ENCODE measurements around the gene NOL9.

Gene NOL9

DNA sequence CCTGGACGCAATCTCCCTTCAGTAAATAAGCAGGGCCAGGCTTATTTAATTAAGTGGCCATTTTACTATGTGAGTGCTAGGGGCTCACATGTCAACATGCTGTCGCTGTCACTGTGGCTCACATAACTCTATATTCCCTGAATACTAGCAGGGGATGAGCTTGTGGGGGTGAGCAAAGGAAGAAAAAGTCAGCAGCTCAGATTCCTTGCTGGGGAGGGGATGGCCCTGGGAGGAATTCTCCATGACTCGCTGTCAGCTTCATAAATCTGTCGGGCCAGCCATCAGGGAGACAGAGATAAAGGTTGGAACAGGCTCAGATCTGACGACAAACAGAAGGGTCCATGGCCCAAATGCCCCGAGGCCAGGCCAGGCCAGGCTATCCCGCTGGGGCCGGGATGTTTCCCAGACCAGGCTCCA, 36.9 kb downstream of the NOL9 start:
- DNase-seq = no peak

DNA sequence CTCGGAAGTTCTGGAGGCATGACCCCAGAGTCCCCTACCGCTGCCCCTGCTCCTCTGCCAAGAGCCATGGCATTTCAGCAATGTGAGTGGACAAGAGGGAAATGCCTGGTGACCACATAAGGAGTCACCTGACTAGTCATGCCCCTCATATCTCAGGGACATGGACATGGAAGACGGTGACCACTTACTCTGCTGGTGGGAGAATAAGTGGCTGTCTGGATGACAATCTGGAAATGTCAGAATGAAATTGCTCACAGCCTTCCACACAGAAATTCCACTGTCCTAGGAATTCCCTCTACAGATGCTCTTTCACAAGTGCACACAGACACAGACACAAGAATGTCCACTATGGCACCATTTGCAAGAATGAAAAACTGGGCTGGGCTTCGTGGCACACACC, 38.5 kb downstream of the NOL9 start:
- no peak for DNase-seq

DNA sequence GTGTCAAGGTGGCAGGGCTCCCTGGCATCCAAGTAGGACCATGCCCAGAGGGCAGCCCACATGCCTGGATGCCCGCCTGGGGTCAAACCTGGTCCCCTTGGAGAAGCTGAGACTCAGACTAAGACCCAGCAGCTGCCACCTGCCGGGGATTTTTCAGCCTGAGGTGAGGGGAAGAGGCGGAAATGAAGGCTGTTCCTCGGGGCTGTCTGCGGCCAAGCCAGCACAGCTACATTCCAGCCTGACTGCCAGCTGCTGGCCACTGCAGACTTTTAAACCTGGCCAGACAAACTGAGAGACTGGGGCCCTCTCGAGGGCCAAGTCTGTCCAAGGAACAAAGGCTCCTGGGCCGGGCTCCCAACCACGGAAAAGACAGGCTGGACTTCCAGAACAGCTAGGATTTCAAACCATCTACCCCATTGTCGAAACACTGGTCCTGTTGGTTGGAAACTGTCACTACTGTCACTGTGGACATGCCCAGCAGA, 41.0 kb downstream of the NOL9 start:
- no peak for DNase-seq

DNA sequence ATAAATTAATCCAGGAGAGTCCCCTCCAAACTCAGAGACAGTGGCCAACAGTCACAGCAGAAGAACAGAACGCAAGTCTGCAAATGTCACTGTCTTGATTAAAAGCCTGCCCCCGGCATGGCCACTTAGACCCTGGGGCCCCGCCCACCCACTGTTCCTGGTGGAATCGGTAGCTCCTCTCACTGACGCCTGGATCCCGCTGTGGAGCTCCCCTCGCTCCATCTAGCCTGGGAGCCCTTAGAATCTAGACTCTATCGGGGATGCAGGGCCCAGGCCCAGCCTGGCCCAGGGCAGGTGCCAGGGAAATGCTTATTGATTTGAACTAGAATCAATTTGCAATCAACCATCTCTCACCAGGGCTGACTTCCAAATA, 41.4 kb downstream of the NOL9 start:
- DNase-seq = no peak

DNA sequence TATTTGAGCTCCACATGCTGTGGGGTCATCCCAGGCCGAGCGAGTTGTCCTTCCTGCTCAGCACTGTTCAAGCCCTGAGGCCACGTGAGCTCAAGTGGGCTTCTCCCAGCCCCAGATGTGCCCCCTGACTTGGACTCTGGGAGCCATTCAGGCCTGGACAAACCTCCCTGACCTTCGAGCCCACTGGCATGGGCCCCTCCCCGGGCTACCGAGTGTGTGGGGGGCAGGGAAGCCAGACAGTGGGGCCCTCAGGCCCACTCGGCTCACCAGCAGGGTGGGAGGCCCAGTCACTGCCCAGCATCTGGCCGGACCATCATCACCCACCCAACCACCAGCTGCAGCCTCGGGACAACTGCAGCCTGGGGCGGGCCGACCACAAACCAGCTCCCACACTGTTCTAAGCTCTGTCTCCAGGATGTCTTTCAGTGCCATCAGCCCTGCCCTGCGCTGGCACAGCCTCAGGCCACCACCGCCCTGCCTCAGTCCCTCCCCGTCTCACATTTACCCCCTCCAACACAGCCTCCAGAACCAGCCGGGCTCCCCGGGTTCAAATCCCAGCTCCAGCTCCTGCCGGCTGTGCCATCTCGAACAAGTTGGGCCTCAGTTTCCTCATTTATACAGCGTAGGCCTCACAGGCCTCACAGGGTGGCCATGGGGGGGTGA, 41.9 kb downstream of the NOL9 start:
- no peak for DNase-seq

DNA sequence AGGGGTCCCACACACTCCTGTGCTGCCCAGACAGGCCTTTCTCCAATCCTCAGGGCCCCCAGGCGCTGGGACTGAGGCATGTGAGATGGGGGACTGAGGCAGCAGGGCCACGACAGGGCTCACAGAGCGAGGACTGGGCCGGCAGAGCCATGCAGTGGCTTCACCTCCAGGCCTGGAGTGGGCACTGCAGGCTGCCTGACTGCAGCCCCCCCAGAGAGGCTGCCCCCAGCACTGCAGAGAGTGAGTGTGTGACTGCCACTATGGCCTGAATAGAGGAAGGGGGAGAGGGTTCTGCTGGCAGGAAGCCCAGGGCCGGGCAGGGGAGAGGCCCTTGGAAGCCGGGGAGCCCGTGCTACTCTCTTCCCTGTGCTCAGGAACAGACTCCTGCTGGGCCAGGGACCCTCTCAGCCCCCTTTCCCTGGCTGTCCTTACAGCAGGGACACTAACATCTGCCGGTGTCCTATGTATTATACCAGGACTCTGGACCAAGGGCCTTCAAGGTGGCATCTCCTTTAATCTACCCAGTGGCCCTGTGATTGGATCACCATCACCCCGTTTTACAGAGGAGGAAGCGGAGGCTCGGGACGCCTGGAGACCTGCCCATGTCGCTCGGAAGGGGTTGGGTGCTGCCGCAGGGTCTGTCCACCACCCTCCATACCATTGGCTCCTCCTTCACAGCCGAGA, 42.6 kb downstream of the NOL9 start:
- DNase-seq = no peak

DNA sequence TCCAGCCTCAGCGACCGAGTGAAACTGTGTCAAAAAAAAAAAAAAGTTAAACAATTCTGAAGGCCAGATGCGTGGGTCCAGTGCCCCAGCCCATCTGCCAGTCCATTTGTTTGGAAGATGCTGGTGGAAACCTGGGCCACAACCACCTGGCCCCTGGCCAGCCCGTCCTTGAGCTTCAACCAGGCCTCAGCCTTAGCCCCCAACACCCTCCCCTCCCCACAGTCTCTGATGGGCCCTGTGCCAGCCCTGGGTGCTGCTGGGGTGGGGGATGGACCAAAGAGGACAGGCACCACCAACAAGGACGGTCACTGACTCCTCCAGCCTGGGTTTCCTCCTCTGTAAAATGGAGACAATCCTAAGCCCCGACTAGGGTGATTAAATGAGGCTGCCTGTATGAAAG, 43.3 kb downstream of the NOL9 start:
- no peak for DNase-seq

DNA sequence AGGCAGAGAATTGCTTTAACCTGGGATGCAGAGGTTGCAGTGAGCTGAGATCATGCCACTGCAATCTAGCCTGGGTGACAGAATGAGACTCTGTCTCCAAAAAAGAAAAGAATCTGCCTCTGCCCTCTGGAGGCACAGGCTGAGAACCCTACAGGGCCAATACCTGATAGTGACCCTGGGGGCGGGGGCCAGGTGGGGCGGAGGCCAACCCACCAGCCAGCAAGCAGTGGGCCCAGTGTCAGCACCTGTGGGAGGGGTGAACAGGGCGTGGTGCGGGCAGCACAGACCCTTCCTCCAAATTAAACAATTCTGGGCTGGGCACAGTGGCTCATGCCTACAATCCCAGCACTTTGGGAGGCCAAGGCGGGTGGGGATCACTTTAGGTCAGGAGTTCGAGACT, 43.8 kb downstream of the NOL9 start:
- DNase-seq = no peak

DNA sequence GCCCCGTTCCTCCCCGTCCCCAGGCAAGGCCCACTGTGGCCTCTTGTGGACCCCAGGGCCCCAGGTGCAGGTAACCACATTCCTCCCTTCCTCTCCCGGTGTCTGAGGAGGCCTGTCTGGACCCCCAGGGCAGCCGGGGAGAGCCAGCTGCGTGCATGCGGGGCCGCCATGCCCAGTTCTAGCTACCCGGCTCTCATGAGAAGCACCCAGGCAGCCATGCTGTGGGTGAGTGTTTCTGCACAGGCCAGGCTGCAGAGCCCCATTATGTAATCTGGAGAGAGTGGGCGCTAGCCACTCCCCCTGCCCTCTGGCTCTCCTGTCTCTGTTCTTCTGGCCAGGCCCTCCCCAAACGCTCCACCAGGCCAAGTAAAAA, 44.4 kb downstream of the NOL9 start:
- DNase-seq = no peak

DNA sequence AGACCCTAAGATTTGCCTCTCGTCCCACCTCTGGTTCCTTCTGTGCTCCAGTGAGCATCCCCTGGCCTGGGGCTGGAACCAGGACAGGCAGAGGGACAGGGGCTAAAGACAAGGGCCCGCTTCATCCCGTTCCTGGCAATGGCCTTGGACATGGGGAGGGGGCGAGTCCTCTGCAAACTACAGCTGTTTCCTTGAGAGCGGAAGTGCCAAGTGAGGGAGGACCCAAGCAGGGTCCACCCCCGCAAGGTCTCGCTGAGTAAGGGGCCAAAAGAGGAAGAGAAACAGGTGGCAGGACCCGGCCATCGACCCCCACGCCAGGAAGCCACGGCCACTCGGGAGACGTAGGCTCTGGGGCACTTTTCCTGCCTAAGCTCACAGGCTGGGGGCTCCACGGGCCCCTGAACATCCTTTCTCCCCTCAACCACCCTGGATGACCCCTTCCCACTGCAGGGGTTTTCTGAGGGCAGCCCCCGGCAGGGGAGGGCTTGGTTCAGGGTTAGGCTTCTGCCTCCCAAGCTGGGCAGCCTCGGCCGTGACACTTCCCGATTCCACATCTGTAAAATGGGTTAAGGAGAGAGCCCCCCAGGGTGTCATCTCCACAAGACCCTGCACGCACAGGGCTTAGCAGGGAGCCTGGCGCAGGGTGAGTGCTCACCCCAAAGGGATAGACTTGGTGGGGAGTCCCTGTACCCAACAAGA, 44.9 kb downstream of the NOL9 start:
- no peak for DNase-seq

DNA sequence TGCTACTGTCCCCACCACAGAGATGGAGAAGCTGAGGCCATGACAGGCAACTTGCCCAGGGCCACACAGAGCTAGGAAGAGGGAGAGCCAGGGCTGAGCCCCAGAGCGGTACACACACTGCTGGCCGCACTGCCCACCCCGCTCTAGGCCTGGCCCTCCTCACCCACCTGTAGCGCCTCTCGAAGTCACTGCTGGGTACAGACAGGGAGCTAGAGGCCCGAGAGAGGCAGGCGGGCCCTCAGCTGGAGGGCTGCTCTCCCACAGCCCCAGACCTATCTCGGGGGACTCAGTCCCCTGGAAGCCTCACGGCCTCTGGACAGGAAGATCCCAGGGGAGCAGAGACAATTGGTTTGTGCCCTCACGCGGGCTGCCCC, 45.5 kb downstream of the NOL9 start:
- no peak for DNase-seq

DNA sequence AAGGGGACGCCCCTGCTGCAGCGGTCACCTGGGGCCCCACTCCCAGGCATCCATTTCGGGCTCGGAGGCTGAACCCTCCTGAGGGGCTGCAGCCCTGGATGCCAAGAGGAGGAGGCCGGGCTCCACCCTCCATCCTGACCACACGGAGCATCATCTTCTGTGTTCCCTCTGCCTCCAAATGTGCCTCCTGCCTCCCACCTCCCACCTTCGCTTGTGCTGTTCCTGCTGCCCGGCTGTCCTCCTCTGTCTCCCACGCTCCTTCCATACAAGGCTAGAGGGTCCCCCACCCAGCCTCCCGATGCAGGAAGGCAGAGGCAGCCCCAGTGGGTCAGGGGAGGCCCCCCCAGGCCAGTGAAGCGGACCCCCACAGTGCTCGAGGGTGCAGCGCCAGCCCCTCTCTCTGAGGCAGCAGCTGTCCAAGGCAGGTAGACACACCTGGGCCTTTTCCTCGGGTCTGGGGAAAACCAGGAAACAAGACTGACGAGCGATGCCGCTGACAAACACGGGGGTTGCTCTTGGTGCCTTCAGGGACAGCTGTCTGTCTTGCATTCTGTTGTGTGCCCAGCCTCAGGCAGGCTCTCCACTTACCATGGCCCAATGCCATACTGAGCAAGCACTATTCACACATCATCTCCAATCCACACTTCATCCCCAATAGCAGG, 46.0 kb downstream of the NOL9 start:
- no peak for DNase-seq

DNA sequence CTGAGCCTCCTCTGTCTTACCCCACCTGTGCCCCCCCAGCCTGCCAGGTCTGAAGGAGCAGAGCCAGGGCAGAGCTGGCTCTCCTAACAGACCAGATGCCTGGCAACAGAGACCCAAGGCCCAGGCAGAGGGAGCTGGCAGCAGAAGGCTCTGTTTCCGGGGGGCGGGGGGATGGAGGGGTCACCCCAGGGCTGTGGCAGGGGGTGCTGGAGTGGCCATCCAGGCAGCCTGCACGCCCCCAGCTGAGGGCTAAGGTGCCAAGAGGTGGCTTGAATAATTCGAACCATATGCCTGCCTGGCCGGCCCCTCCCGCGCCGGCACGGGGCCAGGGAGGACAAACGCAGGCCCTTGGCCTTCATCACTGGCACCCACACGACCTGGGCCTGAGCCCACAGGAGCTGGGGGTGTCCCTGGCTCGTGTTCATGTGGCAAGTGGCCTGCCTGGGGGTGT, 46.8 kb downstream of the NOL9 start:
- no peak for DNase-seq

DNA sequence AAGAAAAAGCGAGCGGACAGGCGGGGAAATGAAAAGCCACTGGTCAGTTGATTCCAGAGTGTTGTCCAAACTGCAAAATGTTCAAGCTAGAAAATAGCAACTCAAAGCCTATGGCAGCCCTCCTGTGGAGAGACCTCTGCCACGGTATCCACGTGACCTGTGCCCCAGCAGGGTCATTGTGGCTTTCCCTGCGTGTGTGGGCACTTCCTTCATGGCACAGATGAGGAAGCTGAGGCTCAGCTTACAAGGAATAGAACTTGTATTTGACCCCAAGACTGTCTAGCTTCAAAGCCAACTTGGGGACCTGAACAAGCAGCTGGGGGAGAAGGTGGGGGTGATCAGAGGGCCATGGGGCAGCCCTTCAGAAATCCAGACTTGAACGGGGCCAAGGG, 47.3 kb downstream of the NOL9 start:
- no peak for DNase-seq

DNA sequence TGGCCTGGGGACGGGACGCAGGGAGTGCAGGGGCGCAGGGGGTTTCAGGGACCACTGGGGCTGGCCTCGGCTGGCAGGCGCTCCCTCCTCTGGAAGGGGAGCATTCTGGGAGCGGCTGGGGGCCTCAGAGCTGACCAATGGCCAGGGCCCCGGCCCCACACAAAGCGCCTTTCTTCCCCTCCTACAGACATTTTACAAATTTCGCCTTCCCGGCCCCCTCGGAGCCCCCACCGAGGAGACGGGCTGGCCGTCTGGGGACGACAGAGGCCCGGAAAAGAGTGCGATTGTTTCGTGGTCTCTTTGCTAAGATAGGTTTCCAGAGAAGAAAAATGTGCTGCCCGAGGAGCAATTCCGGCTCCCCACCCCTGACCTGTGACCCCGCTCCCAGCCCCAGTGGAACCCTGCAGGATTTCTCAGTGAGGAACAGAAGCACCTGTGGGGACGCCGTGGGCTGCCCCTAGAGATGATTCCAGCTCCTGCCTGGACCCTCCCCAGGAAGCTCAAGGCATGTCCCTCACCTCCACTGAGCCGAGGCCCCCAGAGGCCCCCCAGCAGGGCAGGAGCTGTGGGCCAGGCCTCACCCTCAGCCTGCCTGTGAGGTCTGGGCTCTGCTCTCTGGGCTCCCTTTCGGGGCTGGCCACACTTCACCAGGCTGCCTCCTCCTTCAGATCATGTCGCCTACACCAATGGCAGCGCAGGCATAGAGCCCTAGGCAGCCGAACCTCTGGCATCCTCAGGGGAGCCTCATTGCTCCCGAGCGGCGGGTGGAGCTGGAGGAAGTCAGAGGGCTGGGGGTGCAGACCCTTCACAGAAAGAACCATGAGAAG, 47.9 kb downstream of the NOL9 start:
- no peak for DNase-seq

DNA sequence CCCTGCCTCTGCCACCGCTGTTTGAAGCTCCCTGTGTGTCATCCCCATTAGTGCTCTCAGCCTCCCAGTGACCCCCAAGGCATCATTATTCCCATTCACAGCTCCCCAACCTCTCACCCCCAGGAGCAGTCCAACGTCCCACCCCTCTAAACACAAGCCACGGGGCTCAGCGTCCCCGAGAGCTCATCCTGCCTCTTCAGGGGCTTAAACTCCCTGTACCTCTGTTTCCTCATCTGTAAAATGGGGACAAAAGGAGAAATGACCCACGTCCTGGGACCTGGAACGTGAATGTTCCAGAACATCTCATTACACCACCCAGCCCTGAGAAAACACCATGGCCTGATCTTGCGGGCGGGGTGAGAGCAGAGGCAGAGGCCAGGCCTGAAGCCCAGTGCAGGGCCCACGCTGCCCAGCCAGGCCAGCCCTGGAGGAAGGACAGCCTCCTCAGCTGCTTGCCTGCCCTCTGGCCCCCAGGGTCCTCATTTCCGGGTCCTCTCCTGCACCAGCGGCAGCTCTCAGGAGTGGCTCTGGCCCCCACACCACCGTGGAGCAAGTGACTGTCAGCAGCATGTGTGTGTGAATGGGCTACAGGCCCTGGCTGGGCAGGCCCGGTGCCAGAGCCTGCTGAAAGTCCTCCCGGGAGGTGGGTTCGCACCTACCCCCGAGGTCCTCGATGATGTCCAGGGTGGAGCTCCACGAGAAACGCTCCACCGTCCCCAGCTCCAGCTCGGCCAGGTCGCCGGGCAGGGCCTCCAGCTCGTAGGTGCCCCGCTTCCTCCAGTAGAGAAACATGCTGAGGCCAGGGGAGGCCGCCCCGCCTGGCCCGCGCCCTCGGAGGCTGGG, 48.7 kb downstream of the NOL9 start:
- no peak for DNase-seq

DNA sequence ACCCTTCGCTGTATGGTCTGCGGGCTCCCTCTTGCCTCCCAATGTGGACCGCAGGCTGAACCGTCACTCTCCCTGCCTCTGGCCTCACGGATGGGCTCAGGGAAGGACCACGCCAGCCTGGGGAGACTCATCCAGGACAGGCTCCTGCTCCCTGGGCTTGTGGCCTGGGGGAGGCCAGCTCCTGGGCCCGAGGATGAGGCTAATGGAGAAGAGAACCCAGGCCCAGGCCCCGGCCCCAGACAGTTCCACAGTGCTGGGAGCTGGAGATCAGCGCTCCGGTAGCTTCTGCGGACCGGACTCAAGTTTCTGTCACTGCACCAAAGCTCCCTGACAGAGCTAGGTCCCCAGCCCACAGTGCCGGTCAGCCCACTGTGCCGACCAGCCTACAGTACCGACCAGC, 49.4 kb downstream of the NOL9 start:
- no peak for DNase-seq

DNA sequence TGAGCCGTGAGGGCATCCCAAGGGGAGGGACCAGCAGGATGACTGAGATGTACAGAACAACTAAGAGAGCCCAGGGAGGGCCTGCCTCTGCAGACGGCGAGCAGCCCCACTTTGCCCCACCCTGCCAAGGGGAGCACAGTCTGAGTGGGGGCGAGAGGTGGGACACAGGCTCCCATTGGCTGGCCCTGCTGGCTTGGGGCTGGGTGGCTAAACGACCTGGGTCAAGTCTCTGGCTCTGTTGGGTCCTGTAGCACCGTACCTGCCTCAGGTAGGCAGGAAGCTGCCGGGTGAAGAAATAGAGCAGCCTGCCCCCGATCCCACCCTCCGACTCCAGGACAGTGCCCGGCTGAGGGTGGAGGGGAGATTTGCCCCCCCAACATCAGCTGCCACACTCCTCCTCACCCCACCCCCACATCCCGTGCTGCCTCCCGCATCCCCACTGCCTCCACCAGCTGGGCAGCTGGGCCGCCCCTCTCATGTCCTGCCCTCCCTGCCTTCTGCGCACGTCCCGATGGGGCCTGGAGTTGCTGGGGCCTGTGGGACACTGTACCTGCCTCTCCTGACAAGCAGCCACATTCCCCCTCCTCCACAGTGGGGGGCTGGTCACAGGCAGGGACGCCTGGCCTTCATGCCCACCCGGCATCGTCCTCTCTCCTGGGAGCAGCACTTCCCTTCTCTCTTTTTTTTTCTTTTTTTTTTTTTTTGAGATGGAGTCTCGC, 50.3 kb downstream of the NOL9 start:
- no peak for DNase-seq

DNA sequence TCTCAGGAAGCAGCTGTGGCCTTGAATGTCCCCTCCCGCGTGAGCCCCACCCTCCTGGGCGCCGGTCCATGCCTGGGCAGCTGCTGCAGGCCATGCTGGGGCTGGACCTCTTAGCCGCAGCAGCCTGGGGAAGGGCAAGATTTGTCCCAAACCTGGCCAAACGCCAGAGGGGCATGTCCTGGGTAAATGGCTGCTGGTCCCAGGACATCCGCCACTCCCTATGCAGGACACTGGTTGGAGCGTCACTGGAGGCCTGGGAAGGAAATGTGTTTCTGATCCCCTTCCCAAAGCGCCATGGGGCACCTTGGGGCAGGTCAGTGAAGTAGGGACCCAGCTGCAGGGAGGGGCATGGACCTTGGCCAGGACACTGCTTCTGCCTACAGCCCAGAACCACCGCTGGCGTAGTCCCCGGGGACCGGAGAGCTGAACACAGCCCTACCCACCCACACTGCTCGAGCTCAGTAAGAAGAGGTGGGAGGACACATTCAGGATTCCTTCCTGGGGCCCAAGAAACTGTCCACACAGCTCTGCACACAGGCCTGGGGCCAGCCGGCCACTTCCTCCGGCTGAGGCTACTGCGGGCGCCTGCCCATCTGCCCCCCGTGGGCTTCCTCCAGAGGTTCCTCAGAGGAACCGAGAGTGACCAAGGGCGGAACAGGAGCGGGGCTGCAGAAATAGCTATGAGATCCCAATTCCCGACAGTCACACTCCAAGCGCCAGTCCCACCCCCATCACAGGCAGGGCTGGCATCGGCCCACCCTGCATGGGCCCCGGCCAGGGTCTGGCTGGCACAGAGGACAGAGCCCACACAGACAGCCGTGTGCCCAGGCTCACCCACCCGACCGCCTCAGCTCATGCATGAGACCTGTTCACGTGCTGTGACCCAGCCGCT, 52.1 kb downstream of the NOL9 start:
- DNase-seq = no peak

DNA sequence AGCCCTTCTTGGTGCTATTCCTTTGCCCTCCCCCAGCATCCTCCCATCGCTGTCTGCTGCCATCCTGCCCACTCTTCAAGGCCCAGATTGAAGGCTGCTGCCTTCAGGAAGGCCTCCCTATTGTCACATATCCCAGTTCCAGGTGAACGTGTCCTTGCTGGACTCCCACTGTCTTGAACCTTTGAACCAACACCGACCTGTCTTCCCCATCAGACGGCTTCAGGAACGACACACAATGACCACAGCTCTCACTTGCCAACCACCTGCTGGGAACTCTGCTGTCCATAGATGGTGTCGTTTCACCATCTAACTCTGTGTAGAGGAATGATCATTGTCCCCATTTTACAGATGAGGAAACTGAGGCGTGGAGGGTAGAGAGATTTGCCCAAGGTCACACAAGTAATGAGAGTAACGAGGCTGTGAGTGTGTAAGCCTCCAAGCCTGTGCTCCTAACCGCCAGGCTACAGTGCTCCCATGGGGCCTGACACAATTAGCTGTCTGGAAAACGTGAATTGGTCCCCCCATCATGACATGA, 53.0 kb downstream of the NOL9 start:
- no peak for DNase-seq

Data from SHP77 treated with DMSO at 0.1 percent for 48 hours (cell line).